Endothelial cell of umbilical vein (primary cell): ENCODE results near the gene CACNA2D3. TPM values are rescaled to one million over a fixed set of nuclear protein-coding genes. Genes with fewer than 3 reads are reported as not detected.

ENCODE experiments used
- BruUV-seq: library from RNA; stranded (reverse); fragments of 400-500 nt; replicated peaks from 2 replicates; lab custom pipeline; 2021; lab: Mats Ljungman, UMichigan
- CTCF ChIA-PET: fragments of 300-600, 350-600 bp; sonication (Branson Sonifier 250); formaldehyde crosslinking; loops from one replicate; lab custom pipeline; 2021; ENCODE audit warnings: antibody characterized with exemption, inconsistent platforms; lab: Charles Lee
- POLR2A ChIA-PET: fragments of 300-600, 350-600 bp; sonication (Branson Sonifier 250); formaldehyde crosslinking; loops from one replicate; lab custom pipeline; 2021; ENCODE audit warnings: antibody characterized with exemption, inconsistent platforms; lab: Charles Lee
- DNase-seq: peaks from one replicate; pipeline ENCODE4 v3.0.0-alpha.2; 2011; ENCODE audit warnings: low read depth, low spot score
- FAIRE-seq: peaks from 2 replicates; lab custom pipeline; 2011; peaks lifted over from hg19 to GRCh38; lab: Jason Lieb, UNC
- H2AFZ ChIP-seq: 2 replicates; pipeline ENCODE4 v1.6.0; 2012; ENCODE audit warnings: low read depth, low read length, control low read depth, inconsistent platforms
- H3K27ac ChIP-seq: 2 replicates; pipeline ENCODE4 v1.5.1; 2011; ENCODE audit warnings: low read depth, mild to moderate bottlenecking, control low read depth, low read length, moderate library complexity; ENCODE audit not compliant: insufficient read depth
- H3K27me3 ChIP-seq, 2 experiments: 2 replicates each; pipeline versions ENCODE4 v1.6.0 to v1.6.1; 2011; ENCODE audit warnings: low read length in 2 of 2, mixed read lengths in 1 of 2; ENCODE audit not compliant: control insufficient read depth in 2 of 2, insufficient read depth in 2 of 2
- H3K36me3 ChIP-seq, 2 experiments: 2 replicates in 1 of 2; 3 replicates in 1 of 2; pipeline ENCODE4 v1.5.1; 2011; ENCODE audit warnings: low read length in 2 of 2, mild to moderate bottlenecking in 1 of 2, moderate library complexity in 1 of 2; ENCODE audit not compliant: control insufficient read depth in 2 of 2, insufficient read depth in 2 of 2; ENCODE audit errors: extremely low read depth in 1 of 2
- H3K4me1 ChIP-seq: 3 replicates; pipeline ENCODE4 v1.5.1; 2011; ENCODE audit warnings: mild to moderate bottlenecking, low read length; ENCODE audit not compliant: control insufficient read depth, insufficient read depth; ENCODE audit errors: extremely low read depth
- H3K4me2 ChIP-seq: 2 replicates; pipeline ENCODE4 v1.6.1; 2011; ENCODE audit warnings: low read length, control low read depth, mixed read lengths; ENCODE audit not compliant: insufficient read depth
- H3K4me3 ChIP-seq, 3 experiments: fragments of 200-600 bp in 1 of 3; sonication (generic), shearing (Covaris generic) in 1 of 3; replicated peaks in 1 of 3; 2 replicates each; pipeline ENCODE4 v1.5.1; 2011 to 2016; ENCODE audit warnings: control low read depth in 3 of 3, low read length in 3 of 3, mild to moderate bottlenecking in 2 of 3, inconsistent platforms in 1 of 3, low read depth in 1 of 3, moderate library complexity in 1 of 3; ENCODE audit not compliant: insufficient read depth in 1 of 3
- H3K79me2 ChIP-seq: 2 replicates; pipeline ENCODE4 v1.6.0; 2012; ENCODE audit warnings: low read length, inconsistent platforms; ENCODE audit not compliant: control insufficient read depth, insufficient read depth
- H3K9ac ChIP-seq: replicated peaks from 2 replicates; pipeline ENCODE3; 2011; ENCODE audit warnings: low read length, control low read depth; ENCODE audit not compliant: insufficient read depth; ENCODE audit errors: extremely low read depth
- H3K9me1 ChIP-seq: replicated peaks from 3 replicates; pipeline ENCODE4 v1.6.0; 2011; ENCODE audit warnings: mild to moderate bottlenecking, low read length; ENCODE audit not compliant: control insufficient read depth, insufficient read depth; ENCODE audit errors: extremely low read depth
- H3K9me3 ChIP-seq: replicated peaks from 2 replicates; pipeline ENCODE4 v1.5.1; 2012; ENCODE audit warnings: low read length, inconsistent platforms; ENCODE audit not compliant: control insufficient read depth, insufficient read depth
- H4K20me1 ChIP-seq: replicated peaks from 2 replicates; pipeline ENCODE3; 2011; ENCODE audit warnings: mild to moderate bottlenecking, low read length; ENCODE audit not compliant: control insufficient read depth, insufficient read depth; ENCODE audit errors: extremely low read depth
- EZH2 ChIP-seq: IDR thresholded peaks from 2 replicates; pipeline ENCODE4 v1.6.1; 2012; ENCODE audit warnings: borderline replicate concordance, low read depth, mild to moderate bottlenecking, moderate library complexity, low read length, inconsistent platforms; ENCODE audit not compliant: severe bottlenecking
- FOS ChIP-seq: IDR thresholded peaks from 2 replicates; pipeline ENCODE4 v1.6.1; 2011; ENCODE audit warnings: mild to moderate bottlenecking, low read length, moderate library complexity, borderline replicate concordance; ENCODE audit not compliant: insufficient read depth
- GATA2 ChIP-seq: IDR thresholded peaks from 2 replicates; pipeline ENCODE4 v1.7.0; 2011; ENCODE audit warnings: low read depth, mild to moderate bottlenecking, moderate library complexity, mixed read lengths, low read length; ENCODE audit not compliant: insufficient read length, insufficient read depth
- JUN ChIP-seq: IDR thresholded peaks from 2 replicates; pipeline ENCODE4 v1.6.1; 2011; ENCODE audit warnings: borderline replicate concordance, low read depth; ENCODE audit not compliant: insufficient read length, insufficient read depth
- MYC ChIP-seq: IDR thresholded peaks from one replicate; pipeline ENCODE4 v1.6.1; 2011; ENCODE audit warnings: mild to moderate bottlenecking, low read depth, low read length
- POLR2A ChIP-seq: IDR thresholded peaks from 2 replicates; pipeline ENCODE4 v1.6.1; 2012; ENCODE audit warnings: low read depth, mild to moderate bottlenecking, control low read depth, low read length
- POLR2AphosphoS5 ChIP-seq: IDR thresholded peaks from 2 replicates; pipeline ENCODE4 v1.6.1; 2012; ENCODE audit warnings: low read depth, mild to moderate bottlenecking, control low read depth, low read length, moderate library complexity; ENCODE audit not compliant: insufficient read depth
- dilution Hi-C: fragments of 300-500 bp; cut with MboI; formaldehyde crosslinking; loops from one replicate; pipeline ENCODE4 v1.15.0; 2019; ENCODE audit warnings: low sequenced_read_pairs; ENCODE audit not compliant: extremely low pct_ligation_motif_present
- intact Hi-C: fragments of 100-400 bp; cut with micrococcal nuclease; formaldehyde crosslinking; loops from one replicate; pipeline ENCODE4 v1.10.0; 2022
- polyA plus RNA-seq, 4 experiments: library from polyadenylated mRNA; depleted of rRNA in 3 of 4; stranded (reverse) in 3 of 4; unstranded in 1 of 4; fragments of >200 nt; gene quantifications; 2 replicates each; pipeline versions ENCODE4 v1.2.1 to v1.2.3, GENCODE V29; 2011 to 2012; ENCODE audit warnings: missing spikeins in 1 of 4
- total RNA-seq: library from RNA; stranded (reverse); gene quantifications from 2 replicates; pipeline ENCODE4 v1.2.3, GENCODE V29; 2021
- TF ChIP-seq, protein P1 (sequence below): IDR thresholded peaks from 2 replicates; pipeline ENCODE4 v1.6.1; 2011; ENCODE audit not compliant: insufficient read depth, insufficient read length
- TF ChIP-seq, protein P2 (sequence below), 2 donors: IDR thresholded peaks; 1 replicate in 1 of 2; 2 replicates in 1 of 2; pipeline ENCODE4 v1.5.1; 2011; ENCODE audit warnings: low read length in 2 of 2, mild to moderate bottlenecking in 2 of 2, moderate library complexity in 2 of 2, control low read depth in 1 of 2, inconsistent platforms in 1 of 2, low read depth in 1 of 2; ENCODE audit not compliant: insufficient read depth in 1 of 2; ENCODE audit errors: extremely low read depth in 1 of 2

CACNA2D3 gene
- total and polyA plus RNA-seq, 2 donors (not counting 3 experiments of a cell fraction or from before 2014, with no cell fraction given) = not detected

DNA sequence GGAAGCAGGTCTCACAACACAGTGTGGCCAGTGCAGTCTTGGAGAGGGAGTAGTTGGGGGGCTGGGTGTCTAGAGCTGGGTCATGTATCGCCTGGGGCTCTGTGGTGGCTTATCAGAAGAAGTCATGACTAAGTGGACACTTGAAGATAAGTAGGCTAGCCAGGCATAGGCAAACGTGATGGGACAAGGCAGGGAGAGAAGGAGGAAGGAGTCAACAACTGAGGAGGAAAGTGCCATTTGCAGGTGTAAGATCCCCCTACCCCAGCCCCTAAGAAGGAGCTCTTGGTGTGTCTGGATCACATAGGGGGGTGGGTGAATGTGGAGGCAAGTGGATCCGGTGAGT, 453.2 kb downstream of the CACNA2D3 start:
- no TSS peak for BruUV-seq
- H4K20me1 ChIP-seq = no peaks in the 10 kb centered on the region
- no peak for TF ChIP-seq POLR2A
- TF ChIP-seq EZH2 = no peak
- TF ChIP-seq JUN = no peak
- TF ChIP-seq MYC = no peak
- no peak for TF ChIP-seq POLR2AphosphoS5
- TF ChIP-seq, protein P1, sequence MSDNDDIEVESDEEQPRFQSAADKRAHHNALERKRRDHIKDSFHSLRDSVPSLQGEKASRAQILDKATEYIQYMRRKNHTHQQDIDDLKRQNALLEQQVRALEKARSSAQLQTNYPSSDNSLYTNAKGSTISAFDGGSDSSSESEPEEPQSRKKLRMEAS = no peak
- no peak for TF ChIP-seq FOS
- TF ChIP-seq, protein P2, sequence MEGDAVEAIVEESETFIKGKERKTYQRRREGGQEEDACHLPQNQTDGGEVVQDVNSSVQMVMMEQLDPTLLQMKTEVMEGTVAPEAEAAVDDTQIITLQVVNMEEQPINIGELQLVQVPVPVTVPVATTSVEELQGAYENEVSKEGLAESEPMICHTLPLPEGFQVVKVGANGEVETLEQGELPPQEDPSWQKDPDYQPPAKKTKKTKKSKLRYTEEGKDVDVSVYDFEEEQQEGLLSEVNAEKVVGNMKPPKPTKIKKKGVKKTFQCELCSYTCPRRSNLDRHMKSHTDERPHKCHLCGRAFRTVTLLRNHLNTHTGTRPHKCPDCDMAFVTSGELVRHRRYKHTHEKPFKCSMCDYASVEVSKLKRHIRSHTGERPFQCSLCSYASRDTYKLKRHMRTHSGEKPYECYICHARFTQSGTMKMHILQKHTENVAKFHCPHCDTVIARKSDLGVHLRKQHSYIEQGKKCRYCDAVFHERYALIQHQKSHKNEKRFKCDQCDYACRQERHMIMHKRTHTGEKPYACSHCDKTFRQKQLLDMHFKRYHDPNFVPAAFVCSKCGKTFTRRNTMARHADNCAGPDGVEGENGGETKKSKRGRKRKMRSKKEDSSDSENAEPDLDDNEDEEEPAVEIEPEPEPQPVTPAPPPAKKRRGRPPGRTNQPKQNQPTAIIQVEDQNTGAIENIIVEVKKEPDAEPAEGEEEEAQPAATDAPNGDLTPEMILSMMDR (IDR thresholded peaks at IDR 0.05; ENCODE audit: extremely low read depth in 1 of 2, insufficient read depth in 1 of 2, low read depth in 1 of 2, low read length in 2 of 2) = no peak
- TF ChIP-seq GATA2 = no peak
- H3K9me1 ChIP-seq = no peaks in the 10 kb centered on the region
- dilution Hi-C loops = no loop called here
- ChIA-PET POLR2A (no interaction called here), CTCF (no interaction called here)
- H3K27me3 ChIP-seq = no peaks in the 10 kb centered on the region
- H2AFZ ChIP-seq = no peak overlapping the region
- no peak overlapping the region for H3K27ac ChIP-seq
- DNase-seq = no peak
- no peak overlapping the region for H3K9ac ChIP-seq
- no peaks in the 10 kb centered on the region for H3K36me3 ChIP-seq
- intact Hi-C loops = no loop called here
- no peak overlapping the region for H3K4me2 ChIP-seq
- H3K9me3 ChIP-seq = peaks cover 5% of the 10 kb centered on the region
- H3K4me3 ChIP-seq = no peak overlapping the region
- no peak for FAIRE-seq
- H3K4me1 ChIP-seq = no peaks in the 10 kb centered on the region
- H3K79me2 ChIP-seq = no peaks in the 10 kb centered on the region
